Urinary bladder (tissue), 4 donors: Measurements from ENCODE around the gene FAM229B. TPM values are rescaled to one million over a fixed set of nuclear protein-coding genes. Genes with fewer than 3 reads are reported as not detected.
"Not testable (repeated sequence)": the region's sequence is repeated elsewhere in the genome, so short reads cannot be mapped to it uniquely, and the experiment has no call there.

Source experiments
- DNase-seq: peaks from one replicate; pipeline ENCODE4 v3.0.0-alpha.2; 2015; ENCODE audit errors: extremely low spot score
- H3K27ac ChIP-seq: one replicate; pipeline ENCODE4 v1.5.1; 2013; ENCODE audit warnings: low read depth, mild to moderate bottlenecking, moderate library complexity
- H3K36me3 ChIP-seq: one replicate; pipeline ENCODE4 v1.6.1; 2013; ENCODE audit warnings: mild to moderate bottlenecking, moderate library complexity; ENCODE audit not compliant: insufficient read depth
- H3K4me1 ChIP-seq: one replicate; pipeline ENCODE4 v1.6.1; 2013; ENCODE audit warnings: mild to moderate bottlenecking, moderate library complexity; ENCODE audit not compliant: insufficient read depth
- H3K4me3 ChIP-seq: one replicate; pipeline ENCODE4 v1.5.1; 2013; ENCODE audit warnings: low read depth, low read length
- WGBS: extraction: QIAGEN DNeasy Blood & Tissue Kit; methylation state at CpG from one replicate; pipeline ENCODE4 v1.1.7; 2013; 5-methylcytosine and 5-hydroxymethylcytosine counted together
- polyA plus RNA-seq: library from polyadenylated mRNA; stranded (reverse); fragments of 200-250 nt; gene quantifications from one replicate; pipeline ENCODE4 v1.2.3, GENCODE V29; 2013
- total RNA-seq: library from RNA; depleted of rRNA; stranded (reverse); fragments of >200 nt; gene quantifications from one replicate; pipeline ENCODE4 v1.2.3, GENCODE V29; 2014
- donor health status: healthy with polysubstance abuse.
- donor health status: healthy.

Gene FAM229B
- total and polyA plus RNA-seq, 2 donors: 25.8 to 27.8 TPM

DNA sequence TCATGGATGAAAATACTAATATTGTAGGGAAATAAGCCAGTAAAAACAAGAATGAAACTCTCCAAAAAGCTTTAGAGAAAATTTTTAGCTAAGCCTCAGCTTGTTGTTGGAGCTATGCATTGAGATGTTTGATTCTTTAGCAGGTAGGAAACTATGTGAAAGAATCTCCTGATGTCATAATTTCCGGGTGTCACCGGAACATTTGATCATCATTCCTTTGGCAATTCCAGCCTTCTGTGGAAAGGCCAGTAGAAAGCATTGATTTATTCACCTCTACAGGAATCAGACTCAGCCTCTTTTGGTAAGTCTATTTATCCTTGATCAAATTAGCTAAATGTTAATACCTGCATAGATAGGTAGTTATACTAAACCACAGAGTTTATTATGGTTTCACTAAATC is 9.5 kb downstream of the FAM229B start:
- WGBS: 94% methylated on average over 2 of the region's 2 CpGs
- Histone ChIP-seq H3K27ac (no peak overlapping the region), H3K36me3 (no peaks in the 10 kb centered on the region), H3K4me3 (no peak overlapping the region), H3K4me1 (no peaks in the 10 kb centered on the region)
- no peak for DNase-seq

DNA sequence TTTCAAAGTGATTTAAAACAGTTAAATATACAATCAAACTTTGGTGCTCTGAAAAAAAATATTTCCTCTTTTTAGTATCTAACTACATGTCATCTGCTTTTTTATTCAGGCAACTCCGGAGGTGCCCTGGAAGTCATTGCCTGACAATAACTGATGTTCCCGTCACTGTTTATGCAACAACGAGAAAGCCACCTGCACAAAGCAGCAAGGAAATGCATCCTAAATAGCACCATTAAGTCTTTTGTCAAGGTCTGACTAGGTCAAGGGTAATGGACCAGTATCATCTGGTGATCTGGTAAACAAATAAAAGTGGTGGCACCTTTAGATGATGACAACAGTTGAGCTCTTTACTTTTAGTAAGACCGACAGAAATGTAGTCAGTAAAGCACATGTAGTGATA is 13.2 kb downstream of the FAM229B start:
- WGBS: 67% methylated on average over 4 of the region's 4 CpGs

GRCh38 chr6:112106026-112106425 is 18.6 kb downstream of the FAM229B start:
- not testable (repeated sequence) for H3K36me3 ChIP-seq, H3K27ac ChIP-seq, H3K4me1 ChIP-seq, H3K4me3 ChIP-seq, DNase-seq
- WGBS: 87% methylated on average over 2 of the region's 2 CpGs

More for the DNA sequence above, 13.2 kb downstream of the FAM229B start:
- Histone ChIP-seq H3K4me3 (no peak overlapping the region), H3K4me1 (no peaks in the 10 kb centered on the region), H3K36me3 (peaks cover 3% of the 10 kb centered on the region), H3K27ac (no peak overlapping the region)
- no peak for DNase-seq

- Histone ChIP-seq H3K4me3 (no peak overlapping the region), H3K4me1 (no peaks in the 10 kb centered on the region), H3K27ac (no peak overlapping the region), H3K36me3 (peaks cover 3% of the 10 kb centered on the region)
- WGBS: 77% methylated on average over 2 of the region's 2 CpGs
- no peak for DNase-seq
These were observed 19.2 kb downstream of the FAM229B start for GRCh38 chr6:112106562-112106961.

DNA sequence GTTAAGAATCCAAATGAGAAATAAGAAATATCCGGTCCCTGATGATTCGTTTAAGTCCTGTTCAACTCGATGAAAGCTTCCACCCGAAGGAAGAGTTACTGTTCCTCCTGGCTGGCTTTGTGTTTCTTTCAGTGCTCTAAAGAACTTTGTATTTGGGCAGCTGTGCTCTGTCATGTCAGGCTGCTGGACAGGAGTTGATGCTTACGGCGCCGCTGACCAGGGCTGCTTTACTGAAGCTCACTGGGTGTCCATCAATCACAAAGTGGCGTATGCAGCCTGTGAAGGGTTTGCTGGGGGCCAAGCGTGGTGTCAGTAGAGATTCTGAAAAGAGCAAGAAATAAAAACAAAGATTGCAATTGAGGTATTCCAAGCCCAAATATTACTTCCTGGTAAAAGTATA is 21.9 kb downstream of the FAM229B start:
- no peak for DNase-seq
- H3K36me3 ChIP-seq: no peaks in the 10 kb centered on the region
- WGBS: 43% methylated on average over 9 of the region's 9 CpGs
- no peak overlapping the region for H3K27ac ChIP-seq
- no peaks in the 10 kb centered on the region for H3K4me1 ChIP-seq
- no peak overlapping the region for H3K4me3 ChIP-seq

- Histone ChIP-seq H3K27ac (no peak overlapping the region), H3K4me1 (no peaks in the 10 kb centered on the region), H3K36me3 (no peaks in the 10 kb centered on the region), H3K4me3 (no peak overlapping the region)
- WGBS: 44% methylated on average over 3 of the region's 3 CpGs
- no peak for DNase-seq
These were observed 26.0 kb downstream of the FAM229B start for GRCh38 chr6:112113431-112113830.

GRCh38 chr6:112113918-112114317 is 26.5 kb downstream of the FAM229B start:
- Histone ChIP-seq H3K27ac (no peak overlapping the region), H3K36me3 (no peaks in the 10 kb centered on the region), H3K4me1 (no peaks in the 10 kb centered on the region), H3K4me3 (no peak overlapping the region)
- DNase-seq: no peak

- WGBS: 92% methylated on average over 3 of the region's 3 CpGs
- Histone ChIP-seq H3K27ac (no peak overlapping the region), H3K36me3 (no peaks in the 10 kb centered on the region), H3K4me3 (no peak overlapping the region), H3K4me1 (no peaks in the 10 kb centered on the region)
- no peak for DNase-seq
These were observed 27.3 kb downstream of the FAM229B start for GRCh38 chr6:112114577-112115223.

GRCh38 chr6:112116221-112116620 is 28.8 kb downstream of the FAM229B start:
- Histone ChIP-seq H3K4me1 (no peaks in the 10 kb centered on the region), H3K4me3 (no peak overlapping the region), H3K27ac (no peak overlapping the region), H3K36me3 (no peaks in the 10 kb centered on the region)
- DNase-seq: no peak
- WGBS: 91% methylated on average over 1 of the region's 1 CpG

DNA sequence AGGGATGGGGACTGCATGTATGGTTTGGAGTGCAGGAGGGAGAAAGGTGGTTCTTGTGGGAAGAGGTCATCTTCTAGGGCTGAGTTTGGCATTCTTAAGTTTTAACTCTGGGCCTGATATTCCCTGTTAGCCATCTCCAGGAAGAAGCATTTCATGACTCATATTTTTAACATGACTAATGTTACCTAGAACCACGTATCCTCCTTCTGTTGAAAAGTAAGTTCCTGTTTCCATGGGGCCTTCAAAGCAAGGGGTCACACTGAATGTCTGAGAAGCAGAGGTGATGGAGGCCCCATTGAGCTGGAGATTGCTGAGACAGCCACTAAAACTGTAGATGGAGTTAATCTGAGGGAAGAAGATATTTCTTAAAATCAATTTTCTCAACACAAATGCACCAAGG is 30.2 kb downstream of the FAM229B start:
- Histone ChIP-seq H3K36me3 (peaks cover 3% of the 10 kb centered on the region), H3K4me3 (no peak overlapping the region), H3K27ac (no peak overlapping the region), H3K4me1 (no peaks in the 10 kb centered on the region)
- 56% methylated on average over 1 of the region's 1 CpG for WGBS
- DNase-seq: no peak

- H3K36me3 ChIP-seq: peaks cover 3% of the 10 kb centered on the region
- DNase-seq: no peak
- H3K4me3 ChIP-seq: no peak overlapping the region
- no peaks in the 10 kb centered on the region for H3K4me1 ChIP-seq
- H3K27ac ChIP-seq: no peak overlapping the region
These were observed 30.6 kb downstream of the FAM229B start for GRCh38 chr6:112118034-112118433.

GRCh38 chr6:112122756-112123155 is 35.4 kb downstream of the FAM229B start:
- Histone ChIP-seq H3K4me1 (no peaks in the 10 kb centered on the region), H3K27ac (no peak overlapping the region), H3K36me3 (peaks cover 3% of the 10 kb centered on the region), H3K4me3 (no peak overlapping the region)
- no peak for DNase-seq
- WGBS: 60% methylated on average over 2 of the region's 2 CpGs

DNA sequence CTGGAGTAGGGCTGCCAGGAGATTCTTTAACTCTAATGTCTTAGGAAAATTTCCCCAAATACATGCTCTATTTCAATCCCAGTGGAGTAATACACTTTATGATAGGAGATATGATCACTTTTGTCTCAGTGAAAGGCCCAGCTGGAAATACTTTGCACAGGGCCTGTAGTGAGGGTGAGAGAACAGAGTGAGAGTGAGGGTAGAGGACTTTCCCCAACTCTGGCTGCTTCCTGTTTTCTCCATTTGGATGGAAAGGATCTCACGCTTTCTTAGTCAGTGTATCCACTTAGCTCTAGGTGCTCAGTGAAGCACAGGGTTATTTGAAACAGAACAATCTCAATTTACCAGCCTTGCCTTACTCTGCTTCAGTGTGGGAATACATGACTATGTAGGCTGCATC is 36.6 kb downstream of the FAM229B start:
- Histone ChIP-seq H3K36me3 (peaks cover 3% of the 10 kb centered on the region), H3K27ac (no peak overlapping the region), H3K4me3 (no peak overlapping the region), H3K4me1 (no peaks in the 10 kb centered on the region)
- DNase-seq: no peak
- 91% methylated on average over 1 of the region's 1 CpG for WGBS

GRCh38 chr6:112128208-112128607 is 40.8 kb downstream of the FAM229B start:
- H3K36me3 ChIP-seq: no peaks in the 10 kb centered on the region
- 77% methylated on average over 5 of the region's 5 CpGs for WGBS

DNA sequence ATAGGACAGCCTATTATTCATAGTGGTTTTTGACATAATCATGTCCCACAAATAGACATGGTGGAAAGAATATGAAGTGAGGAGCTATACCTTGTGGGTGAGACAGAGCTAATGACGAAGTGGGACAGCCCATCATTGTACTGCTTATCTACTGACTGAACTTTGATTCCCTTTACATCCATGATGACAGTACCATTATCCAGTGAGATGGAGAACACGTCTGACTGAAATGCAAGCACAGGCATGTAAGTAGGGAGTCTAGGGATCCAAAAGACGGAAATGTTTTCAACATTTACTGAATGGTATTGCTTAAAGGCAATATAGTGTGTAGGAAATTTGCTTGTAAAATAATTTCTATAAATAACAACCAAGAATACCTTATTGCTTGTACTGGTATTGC is 43.5 kb downstream of the FAM229B start:
- Histone ChIP-seq H3K4me3 (no peak overlapping the region), H3K4me1 (no peaks in the 10 kb centered on the region), H3K27ac (no peak overlapping the region), H3K36me3 (no peaks in the 10 kb centered on the region)
- 67% methylated on average over 3 of the region's 3 CpGs for WGBS
- DNase-seq: no peak

More at GRCh38 chr6:112128208-112128607, 40.8 kb downstream of the FAM229B start:
- H3K27ac ChIP-seq: no peak overlapping the region
- H3K4me1 ChIP-seq: no peaks in the 10 kb centered on the region
- DNase-seq: no peak
- no peak overlapping the region for H3K4me3 ChIP-seq
